ENCODE results near the gene LCN10.
"Not testable (repeated sequence)": the region's sequence is repeated elsewhere in the genome, so short reads cannot be mapped to it uniquely, and the experiment has no call there.

LCN10 gene

DNA sequence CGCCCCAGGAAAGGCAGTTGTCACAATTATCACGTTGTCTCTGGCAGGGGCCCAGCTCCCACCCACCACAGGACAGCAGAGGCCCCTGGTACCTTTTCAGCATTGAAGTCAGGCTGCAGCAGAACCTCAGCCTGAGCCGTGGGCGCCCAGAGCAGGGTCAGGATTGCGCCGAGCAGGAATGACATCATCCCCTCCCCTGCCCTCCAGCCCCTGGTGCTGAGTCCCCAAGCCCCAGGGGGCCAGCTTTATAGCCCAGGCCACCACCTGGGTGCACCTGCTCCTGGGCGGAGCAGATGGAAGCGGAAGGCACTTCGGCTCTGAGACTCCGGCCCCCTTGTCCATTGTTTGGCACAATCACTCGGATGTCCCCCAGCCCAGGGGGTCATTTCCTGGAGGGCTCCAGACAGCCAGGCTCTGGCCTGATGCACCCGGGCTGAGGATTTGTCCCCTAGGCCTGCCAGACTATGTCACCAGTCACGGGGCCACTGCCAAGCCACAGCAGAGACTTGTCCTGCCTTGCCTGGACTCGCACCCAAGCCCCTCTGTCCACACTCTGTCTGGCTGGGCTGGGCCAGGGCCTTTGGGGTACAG, 21.7 kb upstream of the LCN10 start, which contains the start of gene LCN15:
Gene LCN15, minus strand, starts transcription at position 218 of the 591 bp plus-strand sequence. Its CDS starts 30 bp downstream, at position 188.
- Histone ChIP-seq H3K9ac (peak within 1 kb of the TSS in 7 of 11 experiments; percentile 7 to 73 (median 47); a peak in 7 of 22 replicates), H3K4me3 (no peak within 1 kb of the TSS), H3K9me3 (replicated peaks in 1 of 11) (no peaks in the 10 kb centered on the region), H3K4me1 (peaks cover 46 to 94% (median 90%) of the 10 kb centered on the region in 10 experiments), H3K36me3 (no peaks in the 10 kb centered on the region), H3K27ac (peak within 1 kb of the TSS in 8 of 11 experiments; percentile 11 to 78 (median 50); a peak in 11 of 22 replicates), H3K27me3 (peaks cover 0 to 24% (median 0%) of the 10 kb centered on the region in 11 experiments; a peak in 6 of 22 replicates), H3K4me2 (peak within 1 kb of the TSS; percentile 51 to 88 (median 79); a peak in 21 of 22 replicates), H4K20me1 (no peaks in the 10 kb centered on the region; a peak in 1 of 22 replicates)
- no peak for TF ChIP-seq Cebpa-rat (IDR thresholded peaks at IDR 0.05)

DNA sequence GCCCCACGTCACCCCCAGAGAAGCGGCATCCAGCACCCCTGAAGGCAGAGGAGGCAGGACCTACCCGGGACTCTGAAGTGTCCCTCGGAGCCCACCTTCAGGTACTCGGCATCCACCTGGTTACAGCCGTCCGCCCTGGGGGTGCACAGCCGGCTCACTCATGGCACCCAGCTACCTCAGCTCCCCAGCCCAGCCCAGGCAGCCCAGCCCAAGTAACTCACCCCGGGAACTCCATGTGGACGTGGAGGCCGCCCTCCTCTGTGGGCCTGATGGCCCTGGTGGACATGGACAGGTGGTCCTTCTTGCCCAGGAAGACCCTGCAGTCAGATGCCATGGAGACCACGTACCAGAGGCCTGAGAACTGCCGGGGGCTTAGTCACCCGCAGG, 20.9 kb upstream of the LCN10 start:
- Histone ChIP-seq H3K27me3 (peaks cover 0 to 24% (median 0%) of the 10 kb centered on the region in 11 experiments; a peak in 6 of 22 replicates), H3K4me3 (no peak overlapping the region), H3K9ac (peak overlapping the region in 3 of 11 experiments; percentile 35 to 50 (median 41); a peak in 6 of 22 replicates), H3K4me1 (peaks cover 46 to 99% (median 95%) of the 10 kb centered on the region in 10 experiments), H4K20me1 (no peaks in the 10 kb centered on the region; a peak in 1 of 22 replicates), H3K4me2 (peak overlapping the region; percentile 42 to 88 (median 68); a peak in 19 of 22 replicates), H3K9me3 (replicated peaks in 1 of 11) (no peaks in the 10 kb centered on the region), H3K27ac (peak overlapping the region in 4 of 11 experiments; percentile 1 to 31 (median 29); a peak in 4 of 22 replicates), H3K36me3 (no peaks in the 10 kb centered on the region)
- no peak for TF ChIP-seq Cebpa-rat (IDR thresholded peaks at IDR 0.05)

DNA sequence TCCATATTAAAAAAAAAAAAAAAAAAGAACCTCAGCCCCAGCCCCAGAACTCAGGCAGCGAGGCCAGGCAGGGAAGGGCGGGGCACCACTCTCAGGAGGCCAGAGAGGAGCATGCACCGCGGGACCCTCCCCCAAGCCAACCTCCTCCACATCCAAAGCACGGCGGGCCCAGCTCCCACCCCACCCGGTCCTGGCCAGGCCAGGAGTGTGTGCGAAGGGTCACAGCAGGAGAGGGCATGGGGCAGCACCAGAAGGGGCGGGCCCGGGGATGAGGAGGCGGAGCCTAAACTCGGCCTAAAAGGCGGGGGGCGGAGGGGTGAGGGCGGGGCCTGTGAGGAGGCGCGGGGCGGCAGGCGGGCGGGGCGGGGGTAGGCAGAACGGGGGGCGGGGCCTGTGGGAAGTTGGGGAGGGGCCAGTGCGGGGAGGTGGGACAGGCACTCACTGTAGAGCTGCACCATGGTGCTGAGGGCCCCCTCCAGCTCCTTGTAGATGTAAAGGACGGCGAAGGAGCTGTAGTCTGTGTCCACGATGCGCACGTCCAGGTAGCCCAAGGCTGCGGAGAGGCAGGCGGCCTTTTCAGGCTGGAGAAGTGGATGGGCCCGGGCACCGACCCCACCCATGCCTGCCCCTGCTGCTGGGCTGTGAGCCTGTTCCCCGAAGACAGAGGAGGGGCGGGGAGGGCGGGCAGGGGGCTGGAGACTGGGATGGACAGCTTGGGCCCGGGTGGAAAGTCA, 20.3 kb upstream of the LCN10 start:
- peaks cover 0 to 2% (median 0%) of the 10 kb centered on the region in 11 experiments; a peak in 3 of 22 replicates for H4K20me1 ChIP-seq
- no peaks in the 10 kb centered on the region for H3K36me3 ChIP-seq
- peak overlapping the region in 2 of 11 experiments; percentile 1 to 63; a peak in 4 of 22 replicates for H3K27ac ChIP-seq
- no peak for TF ChIP-seq Cebpa-rat (IDR thresholded peaks at IDR 0.05)
- H3K9me3 ChIP-seq (replicated peaks in 1 of 11) = no peaks in the 10 kb centered on the region
- H3K4me2 ChIP-seq = peak overlapping the region; percentile 42 to 88 (median 68); a peak in 21 of 22 replicates
- H3K9ac ChIP-seq = peak overlapping the region in 3 of 11 experiments; percentile 41 to 59 (median 50); a peak in 4 of 22 replicates
- H3K27me3 ChIP-seq = peaks cover 0 to 21% (median 0%) of the 10 kb centered on the region in 11 experiments; a peak in 7 of 22 replicates
- peaks cover 47 to 99% (median 95%) of the 10 kb centered on the region in 10 experiments for H3K4me1 ChIP-seq
- 0 out of 20 replicates have a peak overlapping the region, but pooled peaks of 1 of the 10 experiments have one; percentile 28 for H3K4me3 ChIP-seq

DNA sequence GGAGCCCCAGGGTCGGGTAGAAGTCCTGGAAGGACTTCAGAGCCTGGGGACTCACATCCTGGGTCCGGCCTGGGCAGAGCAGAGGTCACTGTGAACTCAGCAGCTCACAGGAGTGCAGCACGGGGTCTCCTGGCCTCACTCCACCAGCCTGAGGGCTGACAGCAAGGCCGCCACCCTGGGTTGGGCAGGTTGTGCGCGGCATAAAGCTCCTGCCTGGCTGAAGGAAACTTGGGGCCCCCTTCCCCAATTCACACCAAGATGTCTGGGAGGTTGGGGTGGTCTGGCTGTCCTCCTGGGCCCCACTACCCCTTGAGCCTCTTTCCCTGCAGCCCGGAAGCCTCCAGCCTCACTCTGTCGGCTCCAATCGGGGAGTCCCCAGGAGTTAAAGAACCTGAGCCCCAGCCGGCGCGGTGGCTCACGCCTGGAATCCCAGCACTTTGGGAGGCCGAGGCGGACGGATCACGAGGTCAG, 19.5 kb upstream of the LCN10 start:
- Histone ChIP-seq H3K9ac (peak overlapping the region in 5 of 11 experiments; percentile 22 to 59 (median 41); a peak in 8 of 22 replicates), H3K4me2 (peak overlapping the region in 9 of 11 experiments; percentile 51 to 67 (median 62); a peak in 17 of 22 replicates), H3K4me3 (no peak overlapping the region), H3K4me1 (peaks cover 50 to 99% (median 95%) of the 10 kb centered on the region in 10 experiments), H3K36me3 (no peaks in the 10 kb centered on the region), H3K27me3 (peaks cover 0 to 21% (median 0%) of the 10 kb centered on the region in 11 experiments; a peak in 7 of 22 replicates), H3K9me3 (replicated peaks in 1 of 11) (no peaks in the 10 kb centered on the region), H4K20me1 (peaks cover 0 to 10% (median 0%) of the 10 kb centered on the region in 11 experiments; a peak in 3 of 22 replicates), H3K27ac (peak overlapping the region in 5 of 11 experiments; percentile 29 to 63 (median 52); a peak in 7 of 22 replicates)
- no peak for TF ChIP-seq Cebpa-rat (IDR thresholded peaks at IDR 0.05)

DNA sequence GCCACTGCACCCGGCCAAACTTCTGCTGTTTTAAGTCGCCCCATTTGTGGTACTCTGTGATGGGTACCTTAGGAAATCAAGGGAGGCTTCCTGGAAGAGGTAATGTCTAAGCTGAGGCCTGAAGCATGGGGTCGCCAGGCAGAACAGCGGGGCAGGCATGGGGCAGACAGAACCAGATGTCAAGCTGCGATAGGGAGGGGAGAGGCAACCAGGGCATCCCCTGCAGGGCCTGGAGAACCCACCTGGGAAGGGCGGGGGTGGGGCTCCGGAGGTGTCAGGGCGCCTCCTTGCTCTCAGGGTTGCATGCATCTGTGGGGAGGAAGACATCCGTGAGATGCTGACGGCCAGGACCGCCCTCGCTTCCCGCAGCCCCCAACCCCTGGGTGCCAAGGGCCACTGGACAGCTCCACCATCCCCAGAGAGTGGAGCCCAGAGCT, 18.8 kb upstream of the LCN10 start:
- no peaks in the 10 kb centered on the region for H3K36me3 ChIP-seq
- H4K20me1 ChIP-seq = peaks cover 0 to 12% (median 0%) of the 10 kb centered on the region in 11 experiments; a peak in 3 of 22 replicates
- H3K4me1 ChIP-seq = peaks cover 49 to 99% (median 95%) of the 10 kb centered on the region in 10 experiments
- H3K9ac ChIP-seq = peak overlapping the region in 5 of 11 experiments; percentile 52 to 75 (median 67); a peak in 7 of 22 replicates
- no peak overlapping the region for H3K4me3 ChIP-seq
- peaks cover 0 to 27% (median 0%) of the 10 kb centered on the region in 11 experiments; a peak in 8 of 22 replicates for H3K27me3 ChIP-seq
- TF ChIP-seq Cebpa-rat (IDR thresholded peaks at IDR 0.05) = no peak
- H3K9me3 ChIP-seq (replicated peaks in 1 of 11) = peaks cover 0 to 1% (median under 1%) of the 10 kb centered on the region in 11 experiments; a peak in 12 of 22 replicates
- H3K27ac ChIP-seq = peak overlapping the region in 7 of 11 experiments; percentile 62 to 82 (median 75); a peak in 12 of 22 replicates
- H3K4me2 ChIP-seq = peak overlapping the region; percentile 73 to 98 (median 89); a peak in 20 of 22 replicates

DNA sequence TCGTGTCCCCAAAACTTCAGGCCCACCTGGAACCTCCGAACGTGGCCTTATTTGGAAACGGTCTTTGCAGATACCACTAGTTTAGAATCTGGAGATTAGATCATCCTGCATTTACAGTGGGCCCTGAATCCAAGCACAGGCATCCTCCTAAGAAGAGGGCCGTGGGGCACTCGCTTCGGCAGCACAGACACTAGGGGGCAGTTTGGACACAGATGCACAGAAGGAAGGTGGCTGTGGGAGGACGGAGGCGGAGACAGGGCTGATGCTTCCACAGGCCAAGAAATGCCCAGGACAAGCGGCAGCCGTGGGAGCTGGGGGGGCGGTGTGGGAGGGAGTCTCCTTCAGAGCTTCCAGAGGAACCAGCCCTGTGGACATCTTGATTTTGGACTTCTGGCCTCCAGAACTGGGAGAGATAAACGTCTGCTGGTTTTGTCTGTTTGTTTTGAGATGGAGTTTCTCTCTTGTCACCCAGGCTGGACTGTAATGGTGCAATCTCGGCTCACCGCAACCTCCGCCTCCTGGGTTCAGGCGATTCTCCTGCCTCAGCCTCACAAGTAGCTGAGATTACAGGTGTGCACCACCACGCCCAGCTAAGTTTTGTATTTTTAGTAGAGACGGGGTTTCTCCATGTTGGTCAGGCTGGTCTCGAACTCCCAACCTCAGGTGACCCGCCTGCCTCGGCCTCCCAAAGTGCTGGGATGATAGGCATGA, 18.2 kb upstream of the LCN10 start:
- H3K9ac ChIP-seq = peak overlapping the region in 10 of 11 experiments; percentile 3 to 78 (median 62); a peak in 17 of 22 replicates
- H3K9me3 ChIP-seq (replicated peaks in 1 of 11); H3K36me3 ChIP-seq: not testable (repeated sequence)
- H3K27ac ChIP-seq = peak overlapping the region in 9 of 11 experiments; percentile 52 to 82 (median 68); a peak in 18 of 22 replicates
- H4K20me1 ChIP-seq = peaks cover 0 to 12% (median 0%) of the 10 kb centered on the region in 11 experiments; a peak in 3 of 22 replicates
- H3K4me3 ChIP-seq = peak overlapping the region in 4 of 10 experiments; percentile 15 to 42 (median 24); a peak in 3 of 20 replicates
- peaks cover 47 to 96% (median 92%) of the 10 kb centered on the region in 10 experiments for H3K4me1 ChIP-seq
- H3K27me3 ChIP-seq = peaks cover 0 to 33% (median 0%) of the 10 kb centered on the region in 11 experiments; a peak in 8 of 22 replicates
- peak overlapping the region; percentile 73 to 98 (median 89) for H3K4me2 ChIP-seq

DNA sequence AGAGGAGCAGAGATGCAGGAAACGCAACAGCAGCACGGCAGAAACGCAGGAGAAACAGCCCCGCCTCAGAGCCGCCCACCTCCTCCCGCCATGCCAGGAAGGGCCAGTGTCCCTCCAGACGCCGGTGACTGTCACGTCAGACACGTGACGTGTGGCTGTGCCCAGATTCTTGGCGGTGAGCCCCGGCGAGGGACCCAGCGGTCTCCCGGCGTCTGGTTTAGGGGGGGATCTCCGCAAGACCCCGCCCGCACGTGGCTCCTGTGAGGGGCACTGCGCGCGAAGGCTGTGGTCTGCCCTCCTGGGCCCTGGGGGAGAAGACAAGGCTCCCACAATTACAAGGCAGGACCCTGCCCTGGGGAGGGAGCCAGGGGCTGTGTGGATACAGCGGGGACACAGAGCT, 17.7 kb upstream of the LCN10 start:
- Histone ChIP-seq H3K36me3 (no peaks in the 10 kb centered on the region), H3K9me3 (replicated peaks in 1 of 11) (peaks cover 9 to 13% (median 11%) of the 10 kb centered on the region in 11 experiments; a peak in 18 of 22 replicates), H4K20me1 (peaks cover 0 to 12% (median 0%) of the 10 kb centered on the region in 11 experiments; a peak in 3 of 22 replicates), H3K4me1 (peaks cover 41 to 91% (median 87%) of the 10 kb centered on the region in 10 experiments), H3K4me2 (peak overlapping the region; percentile 73 to 98 (median 89)), H3K27me3 (peaks cover 0 to 36% (median 0%) of the 10 kb centered on the region in 11 experiments; a peak in 9 of 22 replicates), H3K9ac (peak overlapping the region in 10 of 11 experiments; percentile 3 to 78 (median 62); a peak in 18 of 22 replicates), H3K4me3 (peak overlapping the region in 6 of 10 experiments; percentile 13 to 42 (median 19); a peak in 7 of 20 replicates), H3K27ac (peak overlapping the region in 9 of 11 experiments; percentile 52 to 82 (median 68); a peak in 18 of 22 replicates)
- no peak for TF ChIP-seq Cebpa-rat (IDR thresholded peaks at IDR 0.05)

All from BLaER1 treated with 17β-estradiol and CSF1 and Interleukin-3, amounts not matched to agents 10 nM and 100 nM (cell line).